Measurements from ENCODE around the gene NAGLU. TPM values are rescaled to one million over a fixed set of nuclear protein-coding genes. Genes with fewer than 3 reads are reported as not detected.

The NAGLU gene
- polyA plus RNA-seq, 1 donor: 18.7 TPM

Other genes starting within 250 kb of the NAGLU start
- 15.0 TPM for gene STAT5A, start 247.7 kb upstream of the NAGLU start, polyA plus RNA-seq (ENCODE audit: insufficient read length)
- 47.6 TPM for gene STAT3, start 147.8 kb upstream of the NAGLU start, polyA plus RNA-seq (ENCODE audit: insufficient read length)
- gene CAVIN1, start 113.0 kb upstream of the NAGLU start, polyA plus RNA-seq (ENCODE audit: insufficient read length): 242 TPM
- 27.6 TPM for gene ATP6V0A1, start 77.4 kb upstream of the NAGLU start, polyA plus RNA-seq (ENCODE audit: insufficient read length)
- gene HSD17B1, start 16.7 kb downstream of the NAGLU start, polyA plus RNA-seq (ENCODE audit: insufficient read length): 2.9 TPM
- gene COASY, start 25.9 kb downstream of the NAGLU start, polyA plus RNA-seq (ENCODE audit: insufficient read length): 23.1 TPM
- 38.2 TPM for gene MLX, start 30.9 kb downstream of the NAGLU start, polyA plus RNA-seq (ENCODE audit: insufficient read length)
- gene PSMC3IP, start 41.5 kb downstream of the NAGLU start, polyA plus RNA-seq (ENCODE audit: insufficient read length): 9.3 TPM
- 34.0 TPM for gene RETREG3, start 73.1 kb downstream of the NAGLU start, polyA plus RNA-seq (ENCODE audit: insufficient read length)
- 33.7 TPM for gene TUBG1, start 73.4 kb downstream of the NAGLU start, polyA plus RNA-seq (ENCODE audit: insufficient read length)
- 14.7 TPM for gene TUBG2, start 123.0 kb downstream of the NAGLU start, polyA plus RNA-seq (ENCODE audit: insufficient read length)
- 49.6 TPM for gene PLEKHH3, start 140.8 kb downstream of the NAGLU start, polyA plus RNA-seq (ENCODE audit: insufficient read length)
- 1.9 TPM for gene CCR10, start 145.6 kb downstream of the NAGLU start, polyA plus RNA-seq (ENCODE audit: insufficient read length)
- gene CNTNAP1, start 146.3 kb downstream of the NAGLU start, polyA plus RNA-seq (ENCODE audit: insufficient read length): 9.4 TPM
- gene EZH1, start 208.8 kb downstream of the NAGLU start, polyA plus RNA-seq (ENCODE audit: insufficient read length): 22.6 TPM
- gene RAMP2, start 225.0 kb downstream of the NAGLU start, polyA plus RNA-seq (ENCODE audit: insufficient read length): 64.1 TPM
- gene VPS25, start 237.2 kb downstream of the NAGLU start, polyA plus RNA-seq (ENCODE audit: insufficient read length): 27.7 TPM
- gene WNK4, start 244.4 kb downstream of the NAGLU start, polyA plus RNA-seq (ENCODE audit: insufficient read length): 0.43 TPM

All from forelimb muscle (tissue), 1 donor.